Stimulated activated CD8-positive, alpha-beta memory T cell treated with anti-CD3 and anti-CD28 coated beads, Interleukin-7, amount 100 ng/mL, for 1 hour (primary cell): ENCODE data around the gene DUSP7.

Experiments used
- DNase-seq, 2 donors: peaks; one replicate each; pipeline ENCODE4 v3.0.0-alpha.2; 2020; ENCODE audit warnings: low read depth in 2 of 2

DUSP7 gene

DNA sequence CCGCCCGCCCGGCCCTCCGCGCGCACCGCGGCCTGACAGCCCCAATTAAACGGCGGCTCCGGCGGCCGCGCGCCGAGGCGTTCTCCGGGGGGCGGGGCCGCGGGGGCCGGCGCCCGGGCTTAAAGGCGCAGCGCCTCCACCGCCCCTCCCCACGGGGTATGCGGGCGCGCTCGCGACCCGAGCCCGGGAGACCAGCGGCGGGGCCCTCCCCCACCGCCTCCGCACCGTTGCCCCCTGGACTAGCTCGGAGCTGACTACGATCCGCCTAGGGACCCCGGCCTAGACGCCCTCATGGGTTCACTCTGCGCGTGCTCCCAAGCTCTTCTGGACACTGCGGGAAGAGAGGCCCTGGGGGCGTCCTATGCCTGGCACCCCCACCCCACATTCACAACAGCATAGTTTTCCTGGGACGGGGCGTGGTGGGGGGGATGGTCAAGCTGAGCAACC lies at the start of gene DUSP7:
Gene DUSP7 (minus strand): TSS at position 51 of the 447 bp plus-strand sequence. CDS start 205 bp downstream, outside the sequence.
- DNase-seq, result peak; percentile 36 to 45

DNA sequence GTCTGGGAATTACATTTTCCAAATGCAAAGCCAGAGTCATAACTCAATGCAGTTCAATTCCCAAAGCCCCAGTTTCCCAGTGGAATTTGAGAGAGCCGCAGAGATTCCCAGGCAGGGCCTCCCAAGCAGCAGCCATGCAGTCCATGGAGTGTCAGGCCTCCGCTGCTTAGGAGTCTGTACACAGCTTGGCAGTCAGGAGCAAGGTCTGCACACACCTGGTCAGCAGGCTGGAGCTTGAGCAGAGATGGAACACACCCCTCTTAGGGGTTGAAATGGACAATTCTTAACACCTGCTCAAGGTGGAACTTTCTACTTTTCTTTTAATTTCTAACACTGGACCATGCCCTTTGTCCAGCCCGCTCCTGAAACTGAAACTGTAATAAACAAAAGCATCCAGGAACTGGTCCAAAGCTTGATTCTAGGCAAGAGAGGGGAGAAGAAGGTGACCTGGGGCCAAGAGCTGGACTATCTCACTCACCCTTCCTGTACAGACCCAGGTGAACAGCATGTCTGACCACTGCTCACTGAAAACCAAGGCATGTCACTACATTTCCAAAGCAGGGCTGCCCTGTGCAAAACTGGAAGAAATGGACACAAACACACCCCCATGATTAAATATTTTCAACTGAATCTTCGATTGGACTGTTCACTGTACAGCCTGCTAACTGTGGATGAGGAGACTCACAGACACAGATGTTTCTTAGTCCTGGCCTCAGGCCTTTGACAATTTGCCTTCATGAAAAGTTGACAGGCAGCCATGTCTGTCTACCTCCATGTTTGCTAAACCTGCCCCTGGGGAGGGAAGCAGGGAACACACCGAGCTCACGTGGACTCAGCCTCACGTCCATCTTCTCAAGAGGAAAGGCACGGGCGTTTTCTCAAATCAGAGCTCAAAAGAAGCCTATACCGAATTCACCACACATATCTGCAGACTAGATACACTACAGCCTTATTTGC lies 48.6 kb upstream of the DUSP7 start:
- DNase-seq, result no peak

DNA sequence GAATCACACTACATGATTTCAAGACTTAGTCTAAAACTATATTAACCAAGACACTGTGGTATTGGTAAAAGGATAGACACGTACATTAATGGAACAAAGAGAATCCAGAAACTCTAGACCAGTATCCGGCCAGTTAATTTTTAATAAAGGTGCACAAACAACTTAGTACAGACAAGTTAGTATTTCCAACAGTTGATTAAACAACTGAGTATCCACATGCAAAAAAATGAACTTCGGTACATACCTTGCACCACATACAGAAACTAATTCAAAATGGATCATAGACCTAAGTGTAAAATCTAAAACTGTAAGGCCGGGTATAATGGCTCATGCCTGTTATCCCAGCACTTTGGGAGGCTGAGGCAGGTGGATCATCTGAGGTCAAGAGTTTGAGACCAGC lies 46.6 kb upstream of the DUSP7 start:
- DNase-seq, result no peak

- no peak for DNase-seq
Observed at GRCh38 chr3:52099001-52099401, 42.6 kb upstream of the DUSP7 start.

DNA sequence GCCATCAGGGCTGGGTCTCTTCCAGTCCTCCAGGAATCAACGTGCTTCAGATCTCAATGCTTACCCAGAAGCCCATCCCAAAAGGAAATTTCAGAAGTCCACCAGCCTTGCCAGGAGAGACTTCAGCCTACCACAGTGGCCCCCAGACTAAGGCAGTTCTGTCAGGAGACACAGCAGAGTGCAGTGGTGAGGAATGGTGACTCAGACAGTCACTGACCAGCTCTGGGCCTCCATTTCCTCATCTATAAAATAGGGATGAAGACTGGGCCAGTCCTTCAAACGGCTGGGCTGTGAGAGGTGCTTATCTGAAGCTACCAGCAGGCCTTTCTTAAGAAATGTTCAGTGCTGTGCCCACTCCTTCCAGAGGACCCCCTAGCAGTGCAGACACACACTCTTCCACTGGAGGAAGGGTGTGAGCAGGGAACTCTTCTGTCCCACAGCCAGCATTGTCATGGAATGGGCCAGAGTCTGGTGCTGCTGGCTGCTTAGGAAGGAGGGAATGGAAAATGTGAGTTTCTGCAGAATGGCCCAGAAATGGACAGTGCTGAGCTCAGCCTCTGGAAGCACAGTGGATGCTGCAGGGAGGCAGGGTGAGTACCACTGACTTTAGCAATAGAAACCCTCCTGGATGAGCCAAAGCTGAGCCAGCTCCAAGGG lies 41.6 kb upstream of the DUSP7 start:
- no peak for DNase-seq

DNA sequence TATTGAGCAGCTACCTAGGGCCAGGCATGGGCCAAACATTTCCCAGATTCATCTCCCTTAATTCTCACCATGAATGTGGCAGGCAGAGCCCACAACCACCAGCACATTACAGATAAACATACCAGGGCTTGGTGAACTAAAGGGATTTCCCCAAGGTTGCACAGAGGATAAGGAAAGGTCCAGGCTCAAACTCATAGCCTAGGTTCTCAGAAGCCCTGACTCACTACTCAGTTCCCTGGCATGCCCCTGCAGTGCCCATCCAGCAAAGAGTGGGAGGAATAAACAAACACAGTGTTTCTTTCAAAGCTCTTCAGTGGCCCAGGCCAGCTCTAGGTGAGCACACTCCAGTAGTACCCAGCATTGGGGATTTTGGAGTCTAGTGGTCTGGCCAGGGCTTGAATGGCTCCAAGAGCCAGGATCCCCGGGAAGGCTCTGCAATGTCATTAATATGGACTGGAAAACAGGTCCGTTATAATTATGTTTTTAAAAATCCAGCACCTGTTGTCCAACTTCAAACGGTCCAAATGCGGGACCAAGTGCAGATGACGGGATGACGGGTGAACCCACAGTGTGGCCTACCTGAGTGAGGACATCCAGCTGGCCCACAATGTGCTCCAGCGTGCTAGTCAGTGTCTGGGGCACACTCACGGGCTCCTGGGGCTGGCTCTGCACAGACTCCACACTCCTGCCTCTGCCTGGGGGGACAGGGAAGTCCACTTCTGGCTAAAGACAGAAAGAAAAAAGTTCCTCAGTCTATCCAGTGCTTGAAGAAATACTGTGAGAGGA lies 39.8 kb upstream of the DUSP7 start:
- DNase-seq, result no peak

DNA sequence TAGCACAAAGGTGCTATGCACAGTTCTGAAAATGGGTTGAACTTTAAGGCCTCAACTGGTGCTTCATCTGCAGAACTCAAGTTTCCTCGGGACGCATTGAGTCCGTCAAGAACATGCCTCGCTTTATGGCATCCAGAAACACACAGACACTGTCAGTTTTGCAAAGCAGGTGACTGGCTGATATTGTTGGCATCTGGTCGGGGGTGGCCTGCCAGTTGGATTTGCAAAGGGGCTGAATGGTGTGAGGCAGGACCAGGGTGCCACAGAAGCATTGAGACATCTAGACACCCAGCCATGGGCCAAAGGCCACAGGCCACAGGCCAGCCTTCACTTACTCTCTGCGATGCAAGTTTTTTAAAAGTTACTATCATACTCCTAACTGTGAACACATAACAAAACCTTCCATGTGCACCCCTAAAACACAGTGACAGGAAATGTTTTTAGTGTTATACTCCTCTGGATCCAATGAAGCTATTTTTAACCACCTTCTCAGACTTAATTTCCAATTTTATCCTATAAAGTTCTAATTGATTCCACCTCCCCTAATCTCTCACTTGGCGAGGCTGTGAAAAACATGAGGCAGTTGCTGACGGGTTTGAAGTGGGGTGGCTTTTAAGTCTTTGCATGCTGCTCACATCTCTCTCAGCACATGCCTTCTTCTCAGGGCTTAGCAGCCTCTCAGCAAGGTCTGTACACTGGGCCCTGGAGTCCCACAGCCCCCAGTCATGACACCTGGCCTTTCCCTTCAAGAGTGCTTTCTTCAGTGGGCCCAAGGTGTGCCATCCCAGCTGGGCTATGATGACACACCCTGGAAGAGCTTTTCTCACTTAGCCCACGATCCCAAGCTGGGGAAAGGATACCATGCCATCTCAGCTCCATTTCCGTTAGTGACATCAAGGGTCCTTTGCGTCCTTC lies 38.5 kb upstream of the DUSP7 start:
- DNase-seq, result no peak

GRCh38 chr3:52093756-52094545 lies 37.6 kb upstream of the DUSP7 start:
- no peak for DNase-seq

DNA sequence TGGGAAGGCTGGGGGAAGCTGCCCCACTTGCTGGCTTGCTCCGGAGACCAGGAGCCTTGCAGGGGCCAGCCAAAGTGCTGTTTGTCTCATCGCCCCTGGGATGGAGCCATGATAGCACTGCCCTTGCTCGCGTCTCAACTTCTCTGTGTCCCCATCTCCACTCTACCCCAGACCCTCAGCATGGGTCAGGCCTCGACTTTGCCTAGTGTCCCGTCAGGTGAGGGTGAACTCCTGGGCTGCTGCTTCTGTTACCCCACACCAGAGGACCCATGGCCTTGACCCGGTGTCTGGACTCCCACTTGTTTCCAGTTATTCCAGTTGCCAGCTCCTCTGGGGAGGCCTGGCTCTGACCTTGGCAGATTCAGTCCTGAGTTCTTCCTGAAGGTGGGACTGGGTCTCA lies 36.5 kb upstream of the DUSP7 start:
- DNase-seq, result no peak

GRCh38 chr3:52092271-52092660 lies 35.9 kb upstream of the DUSP7 start:
- no peak for DNase-seq

DNA sequence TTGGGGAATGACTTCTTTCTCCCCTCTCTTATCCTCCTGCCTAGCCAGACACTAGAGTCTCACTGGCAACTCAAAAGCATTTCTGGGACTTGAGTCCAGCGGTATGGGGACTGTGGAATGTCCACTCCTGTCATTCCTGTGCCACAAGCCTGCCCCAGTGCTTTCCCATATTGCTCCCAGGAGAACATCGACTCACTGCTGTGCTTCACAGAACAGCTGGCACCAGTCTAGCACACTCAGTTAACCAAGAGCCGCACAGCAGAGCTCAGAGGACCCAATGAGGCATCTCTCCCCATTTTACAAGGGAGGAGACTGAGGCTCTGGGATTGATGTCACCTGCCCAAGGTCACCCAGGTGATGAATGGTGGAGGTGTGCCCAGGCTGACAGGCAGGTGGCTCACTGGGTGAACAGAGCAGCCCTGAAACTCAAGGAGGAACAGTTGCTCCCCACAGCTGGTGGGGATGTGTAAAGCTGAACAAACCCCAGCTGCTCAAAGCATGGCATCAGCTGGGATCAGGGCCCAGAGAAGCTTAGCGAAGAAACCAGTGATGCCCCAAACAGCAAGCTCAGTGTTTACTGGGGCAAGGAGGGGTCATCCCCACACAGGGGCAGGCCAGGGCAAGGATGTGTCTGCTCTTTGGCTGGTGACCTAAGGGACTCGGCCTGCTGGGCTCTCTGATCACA lies 35.4 kb upstream of the DUSP7 start:
- DNase-seq, result no peak

GRCh38 chr3:52090933-52091468 lies 34.6 kb upstream of the DUSP7 start:
- DNase-seq, result no peak

- DNase-seq, result no peak
Observed at GRCh38 chr3:52090131-52090932, 34.0 kb upstream of the DUSP7 start.

DNA sequence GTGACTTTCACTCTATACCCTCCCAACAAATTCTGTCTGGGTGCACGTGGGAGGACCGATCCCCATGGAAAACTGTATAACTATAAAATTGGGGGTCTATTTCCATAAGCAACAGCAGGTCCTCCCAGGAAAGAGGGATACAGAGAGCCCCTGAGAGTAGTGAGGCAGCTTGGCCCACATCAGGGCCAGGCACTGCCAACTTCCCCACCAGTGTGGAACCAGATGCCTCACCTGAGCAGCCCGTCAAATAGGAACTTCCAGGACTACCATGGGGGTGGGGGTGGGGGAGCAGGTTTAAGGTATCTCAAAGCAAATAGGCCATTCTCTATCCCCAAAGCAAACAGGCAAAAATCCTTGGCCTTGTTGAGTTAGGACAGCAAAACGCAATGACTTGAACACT lies 33.3 kb upstream of the DUSP7 start:
- no peak for DNase-seq

DNA sequence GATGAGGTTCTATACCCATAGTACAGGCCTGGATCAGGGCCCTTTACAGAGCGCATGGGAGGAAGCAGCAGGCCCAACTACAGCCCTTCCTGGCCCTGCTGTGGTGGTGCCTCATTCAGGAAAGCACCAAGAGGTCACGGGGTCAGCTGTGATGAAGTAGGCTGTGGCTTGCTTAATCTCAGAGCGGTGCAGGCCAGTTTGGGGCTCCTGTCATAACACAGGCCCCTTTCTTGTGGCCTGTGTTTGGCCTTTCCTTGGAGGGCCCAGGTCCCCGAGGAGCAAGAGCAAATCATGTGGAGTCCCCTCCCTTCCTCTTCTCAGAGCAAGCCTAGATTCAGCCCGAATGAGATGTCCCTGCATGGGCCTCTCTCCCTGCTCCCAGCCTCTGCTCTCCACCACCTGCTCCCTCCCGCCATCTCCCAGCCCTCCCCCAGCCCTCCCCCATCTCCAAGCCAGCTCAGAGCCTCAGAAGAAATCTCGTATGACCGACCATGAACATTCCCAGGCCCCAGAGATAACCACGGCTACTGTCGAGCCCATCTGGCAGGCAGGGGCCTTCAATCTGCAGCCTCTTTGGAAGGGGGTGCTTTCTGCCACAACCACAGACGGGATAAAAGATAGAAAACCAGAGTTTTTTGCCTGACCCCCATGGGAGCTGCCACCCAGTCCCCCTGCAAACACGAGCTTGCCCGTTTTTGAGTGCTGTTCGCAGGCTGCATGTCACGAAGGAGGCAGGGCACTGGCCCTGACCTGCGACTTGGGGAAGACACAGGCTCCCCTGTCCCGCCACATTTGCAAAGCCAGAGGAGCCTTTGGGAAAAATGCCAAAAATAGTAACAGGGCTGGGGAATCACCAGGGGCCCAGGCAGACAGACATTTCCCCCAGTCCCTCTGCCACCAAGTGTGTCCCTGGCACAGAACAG lies 32.3 kb upstream of the DUSP7 start:
- no peak for DNase-seq

GRCh38 chr3:52087731-52088130 lies 31.4 kb upstream of the DUSP7 start:
- DNase-seq, result no peak

GRCh38 chr3:52086976-52087663 lies 30.7 kb upstream of the DUSP7 start:
- no peak for DNase-seq
